HG02623 (cell line): ENCODE data around the gene C5AR2.
"Not testable (repeated sequence)": the region's sequence is repeated elsewhere in the genome, so short reads cannot be mapped to it uniquely, and the experiment has no call there.

Experiments used
- ATAC-seq: cut with Tn5 transposase; IDR thresholded peaks from one replicate; pipeline ENCODE4 v1.9.1; 2021; ENCODE audit warnings: moderate library complexity; ENCODE audit not compliant: unreplicated experiment

The C5AR2 gene

GRCh38 chr19:47331931-47332547 is at the start of gene C5AR2:
Gene C5AR2, plus strand, starts transcription at chr19:47332175. Its CDS starts 8,625 bp downstream, at chr19:47340800.
- ATAC-seq = no peak

GRCh38 chr19:47283405-47284059 is 48.4 kb upstream of the C5AR2 start:
- no peak for ATAC-seq

DNA sequence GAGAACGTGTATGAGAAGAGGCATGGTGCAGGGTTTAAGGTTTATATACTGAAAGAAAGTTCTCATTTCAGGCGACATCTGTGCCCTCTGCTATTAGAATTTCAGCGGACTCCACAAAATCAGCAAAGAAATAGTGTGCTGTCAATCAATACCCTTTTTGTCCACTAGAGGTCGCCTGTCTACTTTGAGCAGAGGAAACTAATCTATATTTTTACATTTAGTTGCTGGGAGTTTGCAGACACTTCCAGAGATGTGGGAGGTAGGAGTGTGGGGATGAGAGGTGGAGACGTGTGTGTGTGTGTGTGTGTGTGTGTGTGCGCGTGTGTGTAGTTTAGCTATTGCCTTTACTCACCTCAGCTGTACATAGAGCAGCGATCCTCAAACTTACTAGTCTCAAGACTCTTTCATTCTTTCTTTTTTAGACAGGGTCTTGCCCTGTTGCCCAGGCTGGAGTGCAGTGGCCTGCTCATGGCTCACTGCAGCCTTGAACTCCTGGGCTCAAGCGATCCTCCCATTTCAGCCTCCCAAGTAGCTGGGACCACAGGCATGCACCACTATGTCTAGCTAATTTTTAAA is 47.6 kb upstream of the C5AR2 start:
- ATAC-seq = no peak

GRCh38 chr19:47296036-47296435 is 35.9 kb upstream of the C5AR2 start:
- ATAC-seq = no peak

DNA sequence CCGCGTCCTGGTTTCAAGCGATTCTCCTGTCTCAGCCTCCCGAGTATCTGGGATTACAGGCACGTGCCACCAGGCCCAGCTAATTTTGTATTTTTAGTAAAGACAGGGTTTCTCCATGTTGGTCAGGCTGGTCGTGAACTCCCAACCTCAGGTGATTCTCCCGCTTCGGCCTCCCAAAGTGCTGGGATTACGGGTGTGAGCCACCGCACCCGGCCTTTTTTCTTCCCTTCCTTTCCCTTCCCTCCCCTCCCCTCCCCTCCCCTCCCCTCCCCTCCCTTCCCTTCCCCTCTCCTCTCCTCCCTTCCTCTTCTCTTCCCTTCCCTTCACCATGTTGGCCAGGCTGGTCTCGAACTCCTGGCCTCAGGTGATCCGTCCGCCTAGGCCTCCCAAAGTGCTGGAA is 31.1 kb upstream of the C5AR2 start:
- not testable (repeated sequence) for ATAC-seq

GRCh38 chr19:47302249-47302648 is 29.7 kb upstream of the C5AR2 start:
- no peak for ATAC-seq

- ATAC-seq = no peak
These were observed 28.0 kb upstream of the C5AR2 start for GRCh38 chr19:47303966-47304365.

- ATAC-seq = no peak
These were observed 26.6 kb upstream of the C5AR2 start for GRCh38 chr19:47305309-47305751.

GRCh38 chr19:47306303-47306702 is 25.7 kb upstream of the C5AR2 start:
- ATAC-seq = no peak

- ATAC-seq = no peak
These were observed 22.9 kb upstream of the C5AR2 start for GRCh38 chr19:47309038-47309437.

GRCh38 chr19:47309608-47310007 is 22.4 kb upstream of the C5AR2 start, which contains the start of gene C5AR1:
Gene C5AR1, plus strand, starts transcription at chr19:47309861. Its CDS starts 35 bp downstream, at chr19:47309896.
- no peak for ATAC-seq

- no peak for ATAC-seq
These were observed 21.7 kb upstream of the C5AR2 start for GRCh38 chr19:47310323-47310722.

DNA sequence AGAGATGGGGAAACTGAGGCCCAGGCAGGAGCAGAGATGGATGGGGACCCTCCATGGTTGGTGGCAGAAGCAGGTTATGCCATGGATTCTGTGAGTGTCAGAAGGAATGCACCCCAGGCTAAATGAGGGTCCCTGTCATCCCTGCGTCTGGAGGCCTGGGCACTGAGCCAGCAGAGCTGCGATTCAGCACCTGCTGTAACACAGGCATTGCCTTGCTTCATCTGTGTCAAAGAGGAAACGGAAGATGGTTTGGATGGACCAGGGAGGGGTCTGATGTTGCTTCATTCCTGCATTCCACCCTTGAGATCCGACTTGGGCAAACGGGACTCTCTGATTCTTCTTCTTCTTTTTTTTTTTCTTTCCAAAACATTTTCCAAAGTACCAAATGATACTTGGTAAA is 21.2 kb upstream of the C5AR2 start:
- no peak for ATAC-seq

DNA sequence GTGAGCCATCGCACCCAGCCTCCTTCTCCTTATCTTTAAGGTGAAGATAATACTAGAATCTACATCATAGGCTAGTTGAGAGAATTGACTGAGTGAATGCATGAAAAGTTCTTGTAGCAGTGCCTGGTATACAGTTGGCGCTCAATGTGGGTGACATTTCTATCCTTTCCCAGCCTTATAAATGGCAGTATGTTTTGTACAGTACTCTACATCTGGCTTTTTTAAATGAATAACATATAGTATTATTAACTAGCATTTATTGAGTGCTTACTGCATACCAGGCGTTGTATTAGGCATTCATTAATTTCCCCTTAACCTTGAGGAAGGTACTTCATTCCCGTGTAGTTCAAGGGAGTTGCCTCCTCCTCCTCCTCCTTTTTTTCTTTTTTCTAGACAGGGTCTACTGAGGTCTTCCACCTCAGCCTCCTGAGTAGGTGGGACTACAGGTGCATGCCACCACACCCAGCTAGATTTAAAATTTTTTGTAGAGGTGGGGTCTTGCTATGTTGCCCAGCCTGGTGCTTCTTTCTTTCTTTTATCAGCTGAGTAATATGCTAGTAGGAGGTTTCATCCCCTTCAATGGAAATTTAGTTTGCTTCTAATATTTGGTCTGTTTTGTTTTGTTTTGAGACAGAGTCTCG is 19.5 kb upstream of the C5AR2 start:
- ATAC-seq = no peak

- no peak for ATAC-seq
These were observed 18.1 kb upstream of the C5AR2 start for GRCh38 chr19:47313754-47314295.

- ATAC-seq = no peak
These were observed 16.7 kb upstream of the C5AR2 start for GRCh38 chr19:47315125-47315821.

- ATAC-seq = no peak
These were observed 15.5 kb upstream of the C5AR2 start for GRCh38 chr19:47316513-47316912.

DNA sequence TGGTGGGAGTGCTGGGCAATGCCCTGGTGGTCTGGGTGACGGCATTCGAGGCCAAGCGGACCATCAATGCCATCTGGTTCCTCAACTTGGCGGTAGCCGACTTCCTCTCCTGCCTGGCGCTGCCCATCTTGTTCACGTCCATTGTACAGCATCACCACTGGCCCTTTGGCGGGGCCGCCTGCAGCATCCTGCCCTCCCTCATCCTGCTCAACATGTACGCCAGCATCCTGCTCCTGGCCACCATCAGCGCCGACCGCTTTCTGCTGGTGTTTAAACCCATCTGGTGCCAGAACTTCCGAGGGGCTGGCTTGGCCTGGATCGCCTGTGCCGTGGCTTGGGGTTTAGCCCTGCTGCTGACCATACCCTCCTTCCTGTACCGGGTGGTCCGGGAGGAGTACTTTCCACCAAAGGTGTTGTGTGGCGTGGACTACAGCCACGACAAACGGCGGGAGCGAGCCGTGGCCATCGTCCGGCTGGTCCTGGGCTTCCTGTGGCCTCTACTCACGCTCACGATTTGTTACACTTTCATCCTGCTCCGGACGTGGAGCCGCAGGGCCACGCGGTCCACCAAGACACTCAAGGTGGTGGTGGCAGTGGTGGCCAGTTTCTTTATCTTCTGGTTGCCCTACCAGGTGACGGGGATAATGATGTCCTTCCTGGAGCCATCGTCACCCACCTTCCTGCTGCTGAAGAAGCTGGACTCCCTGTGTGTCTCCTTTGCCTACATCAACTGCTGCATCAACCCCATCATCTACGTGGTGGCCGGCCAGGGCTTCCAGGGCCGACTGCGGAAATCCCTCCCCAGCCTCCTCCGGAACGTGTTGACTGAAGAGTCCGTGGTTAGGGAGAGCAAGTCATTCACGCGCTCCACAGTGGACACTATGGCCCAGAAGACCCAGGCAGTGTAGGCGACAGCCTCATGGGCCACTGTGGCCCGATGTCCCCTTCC is 11.8 kb upstream of the C5AR2 start:
- no peak for ATAC-seq

DNA sequence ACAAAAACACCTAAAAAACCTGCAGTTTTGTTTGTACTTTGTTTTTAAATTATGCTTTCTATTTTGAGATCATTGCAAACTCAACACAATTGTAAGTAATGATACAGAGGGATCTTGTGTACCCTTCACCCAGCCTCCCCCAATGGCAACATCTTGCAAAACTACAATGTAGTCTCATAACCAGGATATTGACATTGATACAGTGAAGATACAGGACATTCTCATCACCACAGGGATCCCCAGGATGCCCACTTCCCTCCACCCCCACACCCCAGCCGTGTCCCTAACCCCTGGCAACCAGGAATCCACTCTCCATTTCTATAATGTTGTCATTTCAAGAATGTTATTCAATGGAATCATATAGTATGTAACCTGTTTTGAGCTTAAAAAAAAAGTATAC is 10.3 kb upstream of the C5AR2 start:
- no peak for ATAC-seq

DNA sequence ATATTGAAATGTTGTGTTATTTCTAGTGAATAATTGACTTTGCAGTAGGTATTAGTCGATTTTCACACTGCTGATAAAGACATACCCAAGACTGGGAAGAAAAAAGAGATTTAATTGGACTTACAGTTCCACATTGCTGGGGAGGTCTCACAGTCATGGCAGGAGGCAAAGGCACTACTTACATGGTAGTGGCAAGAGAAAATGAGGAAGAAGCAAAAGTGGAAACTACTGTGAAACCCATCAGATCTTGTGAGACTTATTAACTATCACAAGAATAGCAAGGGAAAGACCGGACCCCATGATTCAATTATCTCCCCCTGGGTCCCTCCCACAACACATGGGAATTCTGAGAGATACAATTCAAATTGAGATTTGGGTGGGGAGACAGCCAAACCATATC is 9.9 kb upstream of the C5AR2 start:
- no peak for ATAC-seq
